Occipital lobe (tissue), 1 donor: ENCODE data around the gene GRP. TPM values are rescaled to one million over a fixed set of nuclear protein-coding genes. Genes with fewer than 3 reads are reported as not detected.

Source experiments
- total RNA-seq: library from RNA; depleted of rRNA; stranded (reverse); fragments of >200 nt; gene quantifications from one replicate; pipeline ENCODE4 v1.2.3, GENCODE V29; 2014

Gene GRP
- total RNA-seq, 1 donor from 2014 or later, result 9.4 TPM

Other genes starting within 250 kb of the GRP start
- 56.0 TPM for gene SEC11C, start 80.3 kb upstream of the GRP start, total RNA-seq
- not detected for gene RAX, start 53.3 kb downstream of the GRP start, total RNA-seq
- gene CPLX4, start 98.5 kb downstream of the GRP start, total RNA-seq, result not detected
- 52.6 TPM for gene LMAN1, start 139.1 kb downstream of the GRP start, total RNA-seq